Adrenal gland (tissue), 5 donors: ENCODE results near the gene OR5K1.

Experiments used
- POLR2A ChIP-seq, 2 donors: fragments of 450-650 bp; IDR thresholded peaks; one replicate each; pipeline ENCODE4 v1.6.1; 2017; ENCODE audit warnings: antibody characterized with exemption in 2 of 2, mild to moderate bottlenecking in 2 of 2, moderate library complexity in 1 of 2
- TF ChIP-seq, protein P1 (sequence below), 6 experiments: fragments of 450-650 bp in 4 of 6; fragments of 200-600 bp in 2 of 6; sonication (generic) in 1 of 6; IDR thresholded peaks; 1 replicate in 5 of 6; 2 replicates in 1 of 6; pipeline versions ENCODE4 v1.5.1 to v1.8.0; 2016 to 2021; ENCODE audit warnings: antibody characterized with exemption in 6 of 6, mild to moderate bottlenecking in 2 of 6, moderate library complexity in 1 of 6
- donor health status: DM: no; HTN: no; CAD: no.

DNA sequence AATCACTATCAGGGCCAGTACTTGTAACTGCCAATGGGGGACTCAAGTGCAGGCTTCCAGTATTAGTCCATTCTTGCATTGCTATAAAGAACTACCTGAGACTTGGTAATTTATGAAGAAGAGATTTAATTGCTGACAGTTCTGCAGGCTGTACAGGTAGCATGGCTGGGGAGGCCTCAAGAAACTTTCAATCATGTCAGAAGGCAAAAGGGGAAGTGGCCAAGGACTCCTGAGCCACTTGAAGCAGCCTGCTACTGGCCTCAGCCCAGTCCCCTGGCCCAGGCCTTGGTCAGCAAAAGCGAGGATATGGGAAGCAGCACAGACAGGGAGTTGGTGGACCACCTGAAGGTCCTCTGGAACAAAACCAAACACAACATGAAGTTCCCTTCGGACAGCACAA lies 29.2 kb upstream of the OR5K1 start:
- TF ChIP-seq, protein P1, sequence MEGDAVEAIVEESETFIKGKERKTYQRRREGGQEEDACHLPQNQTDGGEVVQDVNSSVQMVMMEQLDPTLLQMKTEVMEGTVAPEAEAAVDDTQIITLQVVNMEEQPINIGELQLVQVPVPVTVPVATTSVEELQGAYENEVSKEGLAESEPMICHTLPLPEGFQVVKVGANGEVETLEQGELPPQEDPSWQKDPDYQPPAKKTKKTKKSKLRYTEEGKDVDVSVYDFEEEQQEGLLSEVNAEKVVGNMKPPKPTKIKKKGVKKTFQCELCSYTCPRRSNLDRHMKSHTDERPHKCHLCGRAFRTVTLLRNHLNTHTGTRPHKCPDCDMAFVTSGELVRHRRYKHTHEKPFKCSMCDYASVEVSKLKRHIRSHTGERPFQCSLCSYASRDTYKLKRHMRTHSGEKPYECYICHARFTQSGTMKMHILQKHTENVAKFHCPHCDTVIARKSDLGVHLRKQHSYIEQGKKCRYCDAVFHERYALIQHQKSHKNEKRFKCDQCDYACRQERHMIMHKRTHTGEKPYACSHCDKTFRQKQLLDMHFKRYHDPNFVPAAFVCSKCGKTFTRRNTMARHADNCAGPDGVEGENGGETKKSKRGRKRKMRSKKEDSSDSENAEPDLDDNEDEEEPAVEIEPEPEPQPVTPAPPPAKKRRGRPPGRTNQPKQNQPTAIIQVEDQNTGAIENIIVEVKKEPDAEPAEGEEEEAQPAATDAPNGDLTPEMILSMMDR (IDR thresholded peaks at IDR 0.05) = no peak
- TF ChIP-seq POLR2A (IDR thresholded peaks at IDR 0.05) = no peak
